Coronary artery (tissue), 2 donors: ENCODE results near the gene WTIP.

Experiments used
- DNase-seq: peaks from one replicate; pipeline ENCODE4 v3.0.0-alpha.2; 2017; ENCODE audit warnings: low spot score
- H3K27ac ChIP-seq, 2 donors: fragments of 200-600 bp; sonication (generic); one replicate each; pipeline ENCODE4 v1.5.1; 2016 to 2019
- H3K4me3 ChIP-seq: fragments of 200-600 bp; sonication (generic); 2 replicates; pipeline ENCODE4 v1.5.1; 2016; ENCODE audit warnings: mild to moderate bottlenecking, moderate library complexity
- TF ChIP-seq, protein P1 (sequence below): fragments of 200-600 bp; sonication (generic); IDR thresholded peaks from one replicate; pipeline ENCODE4 v1.5.1; 2019; ENCODE audit warnings: antibody characterized with exemption

WTIP gene

DNA sequence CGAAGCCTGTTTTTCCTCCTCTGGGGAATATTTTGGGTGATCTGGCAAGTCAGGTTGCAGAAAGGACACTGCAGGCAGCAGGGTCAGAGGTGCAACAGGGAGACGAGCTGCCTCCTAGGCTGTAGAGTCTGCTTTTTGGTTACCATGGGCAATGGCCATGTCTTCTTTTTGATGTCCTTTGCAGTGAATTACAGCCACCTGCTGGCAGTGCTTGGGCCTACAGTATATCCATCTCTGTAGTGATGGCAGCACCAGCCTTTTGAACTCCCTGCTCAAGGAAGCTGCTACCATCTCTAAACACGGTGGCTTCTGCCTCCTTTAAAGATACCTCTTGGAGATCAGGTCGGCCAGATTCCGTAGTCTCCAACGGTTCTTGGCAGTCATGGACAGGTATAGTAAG, 73.9 kb downstream of the WTIP start:
- TF ChIP-seq, protein P1, sequence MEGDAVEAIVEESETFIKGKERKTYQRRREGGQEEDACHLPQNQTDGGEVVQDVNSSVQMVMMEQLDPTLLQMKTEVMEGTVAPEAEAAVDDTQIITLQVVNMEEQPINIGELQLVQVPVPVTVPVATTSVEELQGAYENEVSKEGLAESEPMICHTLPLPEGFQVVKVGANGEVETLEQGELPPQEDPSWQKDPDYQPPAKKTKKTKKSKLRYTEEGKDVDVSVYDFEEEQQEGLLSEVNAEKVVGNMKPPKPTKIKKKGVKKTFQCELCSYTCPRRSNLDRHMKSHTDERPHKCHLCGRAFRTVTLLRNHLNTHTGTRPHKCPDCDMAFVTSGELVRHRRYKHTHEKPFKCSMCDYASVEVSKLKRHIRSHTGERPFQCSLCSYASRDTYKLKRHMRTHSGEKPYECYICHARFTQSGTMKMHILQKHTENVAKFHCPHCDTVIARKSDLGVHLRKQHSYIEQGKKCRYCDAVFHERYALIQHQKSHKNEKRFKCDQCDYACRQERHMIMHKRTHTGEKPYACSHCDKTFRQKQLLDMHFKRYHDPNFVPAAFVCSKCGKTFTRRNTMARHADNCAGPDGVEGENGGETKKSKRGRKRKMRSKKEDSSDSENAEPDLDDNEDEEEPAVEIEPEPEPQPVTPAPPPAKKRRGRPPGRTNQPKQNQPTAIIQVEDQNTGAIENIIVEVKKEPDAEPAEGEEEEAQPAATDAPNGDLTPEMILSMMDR: no peak
- no peak overlapping the region for H3K4me3 ChIP-seq
- H3K27ac ChIP-seq: no peak overlapping the region
- DNase-seq: no peak

DNA sequence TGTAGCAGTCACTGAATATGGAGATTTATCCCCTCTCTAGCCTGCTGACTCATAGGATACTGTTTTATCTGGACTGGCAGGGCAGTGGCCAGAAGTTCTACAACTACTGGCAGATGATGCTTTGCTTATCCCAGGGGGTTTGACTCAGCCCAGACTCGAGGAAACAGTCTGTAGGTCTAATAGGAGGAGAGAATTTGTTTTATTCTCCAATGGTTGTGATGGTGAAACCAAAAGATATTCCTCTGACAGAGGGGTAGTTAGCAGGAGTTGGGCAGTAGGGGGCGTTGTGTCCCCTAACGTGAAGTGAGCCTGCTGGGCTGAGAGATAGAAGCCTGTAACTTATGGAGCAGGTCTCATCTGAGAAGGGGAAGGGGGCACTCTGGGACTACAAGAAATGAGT, 74.9 kb downstream of the WTIP start:
- TF ChIP-seq, protein P1: no peak
- H3K4me3 ChIP-seq: no peak overlapping the region
- DNase-seq: no peak
- H3K27ac ChIP-seq: no peak overlapping the region

DNA sequence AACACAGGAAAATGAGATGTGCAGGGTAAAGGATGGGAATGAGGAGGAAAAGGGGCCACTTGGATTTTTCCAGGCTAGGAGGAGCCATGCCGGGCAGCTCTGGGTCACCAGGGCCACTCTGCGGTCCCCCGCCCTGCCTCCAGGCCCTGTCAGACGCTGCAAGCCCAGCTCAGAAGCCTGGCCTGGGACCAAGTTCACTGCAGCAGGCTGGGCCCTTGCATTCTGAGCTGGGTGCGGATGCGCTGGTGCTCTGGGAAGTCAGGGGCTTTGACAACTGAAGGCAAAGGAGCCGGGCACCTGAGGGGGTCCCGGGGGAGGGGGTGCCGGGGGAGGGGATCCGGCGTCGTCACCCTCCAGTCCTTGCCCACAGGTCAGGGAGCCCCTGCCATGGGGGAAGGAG, 77.5 kb downstream of the WTIP start:
- no peak for DNase-seq
- no peak overlapping the region for H3K27ac ChIP-seq
- TF ChIP-seq, protein P1: no peak
- no peak overlapping the region for H3K4me3 ChIP-seq

DNA sequence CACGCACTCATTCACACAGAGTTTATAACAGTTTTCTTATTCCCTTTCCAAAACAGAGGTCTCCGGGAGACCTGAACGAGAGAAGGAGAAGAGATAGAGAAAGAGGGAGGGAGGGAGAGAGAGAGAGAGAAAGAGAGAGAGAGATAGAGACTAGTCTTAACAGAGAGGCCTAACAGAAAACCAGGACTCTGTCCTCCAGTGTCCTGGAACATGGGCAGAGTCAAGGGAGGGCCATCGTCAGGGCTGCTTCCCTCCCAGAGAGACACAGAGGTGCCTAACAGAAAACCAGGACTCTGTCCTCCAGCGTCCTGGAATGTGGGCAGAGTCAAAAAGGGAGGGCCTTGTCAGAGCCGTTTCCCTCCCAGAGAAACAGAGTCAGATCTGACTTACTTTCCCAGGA, 78.7 kb downstream of the WTIP start:
- Histone ChIP-seq H3K4me3 (no peak overlapping the region), H3K27ac (no peak overlapping the region)
- TF ChIP-seq, protein P1: no peak
- no peak for DNase-seq
